Activated CD8-positive, alpha-beta T cell treated with anti-CD3 and anti-CD28 coated beads for 36 hours (primary cell): ENCODE results near the gene DUSP14. TPM values are rescaled to one million over a fixed set of nuclear protein-coding genes. Genes with fewer than 3 reads are reported as not detected.
"Not testable (repeated sequence)": the region's sequence is repeated elsewhere in the genome, so short reads cannot be mapped to it uniquely, and the experiment has no call there.

ENCODE experiments used
- ATAC-seq: fragments of 200-7000 bp; cut with Tn5 transposase; one replicate; pipeline ENCODE4 v1.10.0; 2021; ENCODE audit warnings: mild to moderate bottlenecking, moderate library complexity
- CTCF ChIA-PET: fragments of 350-600 bp; sonication (Branson Sonifier 250); formaldehyde crosslinking; loops from one replicate; lab custom pipeline; 2021; ENCODE audit warnings: antibody characterized with exemption; lab: Charles Lee
- POLR2A ChIA-PET: fragments of 350-600 bp; sonication (Branson Sonifier 250); formaldehyde crosslinking; loops from one replicate; lab custom pipeline; 2021; ENCODE audit warnings: antibody characterized with exemption; lab: Charles Lee
- DNase-seq: peaks from one replicate; pipeline ENCODE4 v3.0.0-alpha.2; 2020
- H3K27ac Mint-ChIP-seq: one replicate; pipeline ENCODE4 v1.8.0; 2021; ENCODE audit warnings: mild to moderate bottlenecking, mixed read lengths
- H3K27me3 Mint-ChIP-seq: one replicate; pipeline ENCODE4 v1.8.0; 2021; ENCODE audit warnings: mixed read lengths
- H3K36me3 Mint-ChIP-seq: one replicate; pipeline ENCODE4 v1.8.0; 2021; ENCODE audit warnings: low read depth, mixed read lengths
- H3K4me1 Mint-ChIP-seq: one replicate; pipeline ENCODE4 v1.8.0; 2021; ENCODE audit warnings: low read depth, mixed read lengths
- H3K4me3 Mint-ChIP-seq: one replicate; pipeline ENCODE4 v1.8.0; 2021; ENCODE audit warnings: mild to moderate bottlenecking, moderate library complexity, mixed read lengths
- H3K9me3 Mint-ChIP-seq: one replicate; pipeline ENCODE4 v1.8.0; 2021; ENCODE audit warnings: mixed read lengths
- intact Hi-C: fragments of 100-400 bp; cut with micrococcal nuclease; formaldehyde crosslinking; loops from one replicate; pipeline ENCODE4 v1.10.0; 2022
- total RNA-seq, 2 experiments: library from RNA; stranded (reverse); gene quantifications; one replicate each; pipeline ENCODE4 v1.2.3, GENCODE V29; 2021
- TF ChIP-seq, protein P1 (sequence below): fragments of 200-600 bp; IDR thresholded peaks from one replicate; pipeline ENCODE4 v1.8.0; 2022; ENCODE audit warnings: antibody characterized with exemption, mild to moderate bottlenecking

Gene DUSP14
- total RNA-seq, 2 experiments from 2014 or later: 13.3 to 15.5 TPM

- CTCF ChIA-PET: no interaction called here
- no peak for ATAC-seq
- POLR2A ChIA-PET: no interaction called here
Measured at GRCh38 chr17:37505333-37505732, 15.6 kb downstream of the DUSP14 start.

GRCh38 chr17:37506678-37507077 lies 17.0 kb downstream of the DUSP14 start:
- POLR2A ChIA-PET: no interaction called here
- H3K9me3 Mint-ChIP-seq: no peaks in the 10 kb centered on the region
- ATAC-seq (peak; percentile 81), DNase-seq (peak; percentile 52)
- TF ChIP-seq, protein P1, sequence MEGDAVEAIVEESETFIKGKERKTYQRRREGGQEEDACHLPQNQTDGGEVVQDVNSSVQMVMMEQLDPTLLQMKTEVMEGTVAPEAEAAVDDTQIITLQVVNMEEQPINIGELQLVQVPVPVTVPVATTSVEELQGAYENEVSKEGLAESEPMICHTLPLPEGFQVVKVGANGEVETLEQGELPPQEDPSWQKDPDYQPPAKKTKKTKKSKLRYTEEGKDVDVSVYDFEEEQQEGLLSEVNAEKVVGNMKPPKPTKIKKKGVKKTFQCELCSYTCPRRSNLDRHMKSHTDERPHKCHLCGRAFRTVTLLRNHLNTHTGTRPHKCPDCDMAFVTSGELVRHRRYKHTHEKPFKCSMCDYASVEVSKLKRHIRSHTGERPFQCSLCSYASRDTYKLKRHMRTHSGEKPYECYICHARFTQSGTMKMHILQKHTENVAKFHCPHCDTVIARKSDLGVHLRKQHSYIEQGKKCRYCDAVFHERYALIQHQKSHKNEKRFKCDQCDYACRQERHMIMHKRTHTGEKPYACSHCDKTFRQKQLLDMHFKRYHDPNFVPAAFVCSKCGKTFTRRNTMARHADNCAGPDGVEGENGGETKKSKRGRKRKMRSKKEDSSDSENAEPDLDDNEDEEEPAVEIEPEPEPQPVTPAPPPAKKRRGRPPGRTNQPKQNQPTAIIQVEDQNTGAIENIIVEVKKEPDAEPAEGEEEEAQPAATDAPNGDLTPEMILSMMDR: peak; percentile 46
- peaks cover 2% of the 10 kb centered on the region for H3K36me3 Mint-ChIP-seq
- intact Hi-C loops: no loop called here
- peaks cover 15% of the 10 kb centered on the region for H3K4me1 Mint-ChIP-seq
- no peak overlapping the region for H3K27ac Mint-ChIP-seq
- H3K4me3 Mint-ChIP-seq: no peak overlapping the region
- CTCF ChIA-PET: interaction anchor here (0.6 kb wide), 1 partner anchor 88 kb away, joined by 3 read pairs; no protein-coding TSS in a partner anchor
- H3K27me3 Mint-ChIP-seq: no peaks in the 10 kb centered on the region

More at GRCh38 chr17:37505333-37505732, 15.6 kb downstream of the DUSP14 start:
- no peak overlapping the region for H3K27ac Mint-ChIP-seq
- TF ChIP-seq, protein P1: no peak
- H3K4me3 Mint-ChIP-seq: no peak overlapping the region
- peaks cover 11% of the 10 kb centered on the region for H3K4me1 Mint-ChIP-seq
- no peaks in the 10 kb centered on the region for H3K9me3 Mint-ChIP-seq
- intact Hi-C loops: no loop called here
- no peaks in the 10 kb centered on the region for H3K36me3 Mint-ChIP-seq
- DNase-seq: no peak
- no peaks in the 10 kb centered on the region for H3K27me3 Mint-ChIP-seq

GRCh38 chr17:37507111-37507510 lies 17.4 kb downstream of the DUSP14 start:
- no peak overlapping the region for H3K27ac Mint-ChIP-seq
- ChIA-PET CTCF (interaction anchor here (0.6 kb wide), 1 partner anchor 88 kb away, joined by 3 read pairs; no protein-coding TSS in a partner anchor), POLR2A (no interaction called here)
- H3K27me3 Mint-ChIP-seq: no peaks in the 10 kb centered on the region
- H3K4me3 Mint-ChIP-seq: no peak overlapping the region
- H3K4me1 Mint-ChIP-seq: peaks cover 17% of the 10 kb centered on the region
- no peaks in the 10 kb centered on the region for H3K9me3 Mint-ChIP-seq
- TF ChIP-seq, protein P1: no peak
- ATAC-seq (no peak), DNase-seq (no peak)
- peaks cover 4% of the 10 kb centered on the region for H3K36me3 Mint-ChIP-seq
- intact Hi-C loops: no loop called here

GRCh38 chr17:37510056-37510455 lies 20.4 kb downstream of the DUSP14 start:
- no peak for DNase-seq
- Mint-ChIP-seq H3K36me3 (peaks cover 12% of the 10 kb centered on the region), H3K27me3 (no peaks in the 10 kb centered on the region), H3K4me1 (peaks cover 17% of the 10 kb centered on the region), H3K9me3 (no peaks in the 10 kb centered on the region), H3K4me3 (no peak overlapping the region), H3K27ac (no peak overlapping the region)
- TF ChIP-seq, protein P1: no peak
- no peak for ATAC-seq
- ChIA-PET CTCF (no interaction called here), POLR2A (no interaction called here)
- intact Hi-C loops: no loop called here

- peaks cover 15% of the 10 kb centered on the region for H3K4me1 Mint-ChIP-seq
- ATAC-seq, POLR2A ChIA-PET, H3K9me3 Mint-ChIP-seq, H3K27ac Mint-ChIP-seq, H3K27me3 Mint-ChIP-seq, H3K4me3 Mint-ChIP-seq, intact Hi-C loops, DNase-seq, CTCF ChIA-PET: not testable (repeated sequence)
- peaks cover 15% of the 10 kb centered on the region for H3K36me3 Mint-ChIP-seq
Measured at GRCh38 chr17:37511642-37512041, 22.0 kb downstream of the DUSP14 start.
